HepG2 (cell line): ENCODE measurements around the gene DYSF. TPM values are rescaled to one million over a fixed set of nuclear protein-coding genes. Genes with fewer than 3 reads are reported as not detected.

Experiments
- ATAC-seq: fragments of 200-7000 bp; cut with Tn5 transposase; 3 replicates; pipeline ENCODE4 v1.9.1; 2020; ENCODE audit warnings: mild to moderate bottlenecking, moderate library complexity
- BruUV-seq: library from RNA; stranded (reverse); fragments of 400-500 nt; replicated peaks from 2 replicates; lab custom pipeline; 2021; lab: Mats Ljungman, UMichigan
- CTCF ChIA-PET: fragments of 300-600 bp; formaldehyde crosslinking; extraction: SDS; loops from one replicate; lab custom pipeline; 2021; ENCODE audit warnings: low total read pairs, inconsistent platforms, low intra/inter-chr PET ratio; lab: Yijun Ruan, JAX
- POLR2A ChIA-PET: fragments of 350-600 bp; sonication (Branson Sonifier 250); formaldehyde crosslinking; loops from one replicate; lab custom pipeline; 2020; ENCODE audit warnings: antibody characterized with exemption, inconsistent platforms; lab: Yijun Ruan, JAX
- DNase-seq: peaks from one replicate; pipeline ENCODE4 v3.0.0-alpha.2; 2015; ENCODE audit warnings: low spot score
- FAIRE-seq: peaks from 3 replicates; lab custom pipeline; 2011; peaks lifted over from hg19 to GRCh38; lab: Jason Lieb, UNC
- H2AFZ ChIP-seq: one replicate; pipeline ENCODE4 v1.6.1; 2011; ENCODE audit warnings: low read length, inconsistent platforms
- H3K27ac ChIP-seq: fragments of 300-600 bp; 3 replicates; pipeline ENCODE4 v1.8.0; 2011; ENCODE audit warnings: mixed run types, mild to moderate bottlenecking, mixed read lengths, low read length, inconsistent platforms; ENCODE audit not compliant: insufficient read depth; ENCODE audit errors: extremely low read length
- H3K27me3 ChIP-seq, 2 experiments: fragments of 200-600 bp in 1 of 2; 2 replicates in 1 of 2; 3 replicates in 1 of 2; pipeline versions ENCODE4 v1.6.0 to v1.8.0; 2011; ENCODE audit warnings: low read length in 2 of 2, mild to moderate bottlenecking in 2 of 2, moderate library complexity in 2 of 2, inconsistent platforms in 1 of 2; ENCODE audit not compliant: insufficient read depth in 2 of 2, control insufficient read depth in 1 of 2
- H3K36me3 ChIP-seq, 2 experiments: fragments of 200-600 bp in 1 of 2; replicated peaks in 1 of 2; 2 replicates in 1 of 2; 3 replicates in 1 of 2; pipeline versions ENCODE4 v1.5.1 to v1.8.0; 2011; ENCODE audit warnings: low read length in 2 of 2, inconsistent platforms in 1 of 2; ENCODE audit not compliant: insufficient read depth in 2 of 2, control insufficient read depth in 1 of 2
- H3K4me1 ChIP-seq: 2 replicates; pipeline ENCODE4 v1.5.1; 2012; ENCODE audit warnings: low read length, inconsistent platforms; ENCODE audit not compliant: insufficient read depth
- H3K4me2 ChIP-seq: 2 replicates; pipeline ENCODE4 v1.6.0; 2011; ENCODE audit warnings: low read depth, low read length, inconsistent platforms
- H3K4me3 ChIP-seq, 3 experiments: fragments of 200-600 bp in 1 of 3; sonication (generic), shearing (Covaris generic) in 1 of 3; replicated peaks in 1 of 3; 2 replicates each; pipeline ENCODE4 v1.5.1; 2011 to 2016; ENCODE audit warnings: low read length in 3 of 3, inconsistent platforms in 2 of 3, low read depth in 2 of 3, mild to moderate bottlenecking in 2 of 3, control low read depth in 1 of 3, mixed read lengths in 1 of 3; ENCODE audit not compliant: insufficient read depth in 1 of 3
- H3K79me2 ChIP-seq: one replicate; pipeline ENCODE4 v1.6.1; 2011; ENCODE audit warnings: low read length, inconsistent platforms; ENCODE audit not compliant: insufficient read depth
- H3K9ac ChIP-seq: 2 replicates; pipeline ENCODE4 v1.6.0; 2011; ENCODE audit warnings: mild to moderate bottlenecking, low read depth, low read length, inconsistent platforms; ENCODE audit not compliant: insufficient read depth
- H3K9me3 ChIP-seq: 2 replicates; pipeline ENCODE4 v1.5.1; 2012; ENCODE audit warnings: mild to moderate bottlenecking, low read length
- H4K20me1 ChIP-seq: 2 replicates; pipeline ENCODE4 v1.6.0; 2011; ENCODE audit warnings: inconsistent platforms, mild to moderate bottlenecking, low read length, moderate library complexity; ENCODE audit not compliant: insufficient read depth
- HOXA9 ChIP-seq: sonication (generic); formaldehyde crosslinking; IDR thresholded peaks from 2 replicates; pipeline ENCODE4 v1.8.1; 2022; ENCODE audit warnings: missing genetic modification reagents, mild to moderate bottlenecking, moderate library complexity, borderline replicate concordance
- TRAFD1 ChIP-seq: sonication (generic); formaldehyde crosslinking; IDR thresholded peaks from 2 replicates; pipeline ENCODE4 v1.5.1; 2020; ENCODE audit warnings: missing genetic modification reagents, mild to moderate bottlenecking, borderline replicate concordance
- ZBTB20 ChIP-seq: sonication (generic); formaldehyde crosslinking; IDR thresholded peaks from 2 replicates; pipeline ENCODE4 v1.8.1; 2023; ENCODE audit warnings: missing genetic modification reagents, low read depth, mild to moderate bottlenecking, borderline replicate concordance
- ZNF263 ChIP-seq: sonication (generic); formaldehyde crosslinking; IDR thresholded peaks from 2 replicates; pipeline ENCODE4 v1.4.0; 2020; ENCODE audit warnings: missing genetic modification reagents
- WGBS: methylation state at CpG from one replicate; pipeline ENCODE4 v1.1.6; 2017; ENCODE audit warnings: low lambda C conversion rate; 5-methylcytosine and 5-hydroxymethylcytosine counted together
- in situ Hi-C: cut with HindIII; loops from 2 replicates; pipeline ENCODE4 v1.10.0; 2017; ENCODE audit warnings: low pct_unique_long_range_greater_than_20kb; ENCODE audit not compliant: extremely low pct_ligation_motif_present
- intact Hi-C: fragments of 100-400 bp; cut with micrococcal nuclease; formaldehyde crosslinking; loops from one replicate; pipeline ENCODE4 v1.10.0; 2022; ENCODE audit not compliant: unreplicated experiment
- polyA plus RNA-seq, 8 experiments: library from polyadenylated mRNA; depleted of rRNA in 3 of 8; stranded (reverse) in 7 of 8; unstranded in 1 of 8; fragments of >200 nt; fragmentation: Illumina TruSeq in 4 of 8; extraction: Trizol in 4 of 8; gene quantifications; 2 replicates each; pipeline versions ENCODE4 v1.2.1 to v1.2.3, GENCODE V29; 2011 to 2016; ENCODE audit warnings: low read depth in 4 of 8, missing spikeins in 1 of 8, mixed read lengths in 1 of 8; ENCODE audit not compliant: insufficient read depth in 1 of 8
- total RNA-seq, 5 experiments: library from RNA; depleted of rRNA; stranded (reverse); fragments of >200 nt; fragmentation: Illumina TruSeq; extraction: Trizol; gene quantifications; 2 replicates each; pipeline ENCODE4 v1.2.3, GENCODE V29; 2016; ENCODE audit warnings: low read depth in 1 of 5

Gene DYSF
- total and polyA plus RNA-seq, 2 of the 13 experiments (the other 11 are each of a cell fraction or from before 2014, with no cell fraction given), result 0.15 to 2.4 TPM

GRCh38 chr2:71684226-71685072 lies 231.1 kb downstream of the DYSF start:
- Histone ChIP-seq H3K27me3 (peaks cover 0 to 2% of the 10 kb centered on the region in 2 experiments; a peak in 1 of 5 replicates), H3K4me2 (no peak overlapping the region), H3K79me2 (no peaks in the 10 kb centered on the region), H3K9me3 (no peaks in the 10 kb centered on the region), H4K20me1 (no peaks in the 10 kb centered on the region), H2AFZ (no peak overlapping the region), H3K4me1 (no peaks in the 10 kb centered on the region), H3K36me3 (no peaks in the 10 kb centered on the region), H3K4me3 (no peak overlapping the region), H3K27ac (no peak overlapping the region), H3K9ac (no peak overlapping the region)
- TF ChIP-seq ZBTB20 (CRISPR knock-in tag) (no peak), HOXA9 (CRISPR knock-in tag) (no peak), TRAFD1 (CRISPR knock-in tag) (no peak), ZNF263 (CRISPR knock-in tag) (peak; percentile 75)
- in situ Hi-C loops (no loop called here), intact Hi-C loops (no loop called here)
- ChIA-PET POLR2A (no interaction called here), CTCF (no interaction called here)
- DNase-seq, result no peak
- peak; percentile 13; the same call in 1 of the 3 replicates for ATAC-seq
- no peak for FAIRE-seq
- BruUV-seq, result no TSS peak
- WGBS, result 57% methylated on average over 13 of the region's 13 CpGs
